ENCODE data around the gene EXOG.

Gene EXOG

DNA sequence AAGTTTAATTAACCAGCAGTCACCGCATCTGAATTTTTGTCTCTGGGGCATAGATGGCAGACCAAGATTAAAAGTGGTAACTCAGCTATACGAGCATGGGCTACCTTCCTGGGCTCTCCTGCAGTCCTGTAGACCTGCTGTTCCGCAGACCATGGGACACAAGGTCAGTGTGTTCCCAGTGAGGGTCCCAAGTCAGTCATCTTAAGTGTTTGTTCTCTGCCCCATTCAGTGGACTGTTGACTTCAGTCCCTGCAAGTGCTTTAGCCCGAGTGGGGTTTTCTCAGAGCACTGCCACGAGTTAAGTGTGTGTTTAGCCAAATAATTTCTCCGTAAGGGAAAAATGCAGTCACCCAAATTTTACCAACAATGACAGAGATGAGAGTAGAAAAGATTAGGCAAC lies 4.9 kb upstream of the EXOG start:
- DNase-seq: no peak
- in situ Hi-C loops (cut with HindIII; ENCODE audit: low pct_ligation_motif_present, low pct_unique_long_range_greater_than_20kb, low sequenced_read_pairs): no loop called here

DNA sequence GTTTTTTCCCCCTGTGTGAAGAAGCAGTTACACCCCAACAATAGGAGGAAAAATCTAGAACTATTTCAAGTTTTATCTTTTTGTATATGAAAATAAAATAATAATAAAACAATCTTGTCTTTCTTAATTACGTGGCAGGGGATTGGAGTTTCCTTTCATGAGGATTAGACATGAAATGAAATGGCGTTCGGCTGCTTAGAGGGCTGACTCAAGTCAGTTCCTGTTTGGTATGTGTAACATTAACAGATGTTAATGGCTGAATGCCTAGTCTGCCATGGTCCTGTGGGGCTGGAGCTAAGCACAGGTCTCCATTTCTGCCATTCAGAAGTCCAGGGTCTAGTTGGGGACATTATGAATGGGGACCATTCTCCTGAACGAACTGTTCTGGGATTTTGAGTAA lies 3.1 kb upstream of the EXOG start:
- in situ Hi-C loops (cut with HindIII; ENCODE audit: low pct_ligation_motif_present, low pct_unique_long_range_greater_than_20kb, low sequenced_read_pairs): no loop called here
- peak; percentile 12 for DNase-seq

DNA sequence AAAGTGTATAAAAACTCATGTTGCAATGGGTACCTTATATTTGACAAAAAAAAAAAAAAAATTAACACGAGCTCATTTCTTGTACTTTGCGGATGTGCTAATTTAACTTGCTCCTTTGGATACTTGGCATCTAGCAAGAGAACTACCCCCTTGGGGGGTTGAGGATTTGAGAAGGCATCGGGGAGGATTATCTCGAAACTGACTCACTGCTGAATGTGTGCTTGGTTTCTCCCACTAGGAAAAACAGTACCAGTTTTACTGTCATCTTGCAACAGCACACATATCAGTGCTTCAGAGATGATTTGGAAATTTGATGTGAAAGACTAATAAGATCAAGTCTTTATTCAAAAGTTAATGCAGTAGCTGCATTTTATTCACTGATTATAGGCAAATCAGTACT lies 891 bp downstream of the EXOG start:
- peak; percentile 5 for DNase-seq
- in situ Hi-C loops (cut with HindIII; ENCODE audit: low pct_ligation_motif_present, low pct_unique_long_range_greater_than_20kb, low sequenced_read_pairs): no loop called here

GRCh38 chr3:38500688-38501417 lies 4.7 kb downstream of the EXOG start:
- in situ Hi-C loops (cut with HindIII; ENCODE audit: low pct_ligation_motif_present, low pct_unique_long_range_greater_than_20kb, low sequenced_read_pairs): no loop called here
- no peak for DNase-seq

DNA sequence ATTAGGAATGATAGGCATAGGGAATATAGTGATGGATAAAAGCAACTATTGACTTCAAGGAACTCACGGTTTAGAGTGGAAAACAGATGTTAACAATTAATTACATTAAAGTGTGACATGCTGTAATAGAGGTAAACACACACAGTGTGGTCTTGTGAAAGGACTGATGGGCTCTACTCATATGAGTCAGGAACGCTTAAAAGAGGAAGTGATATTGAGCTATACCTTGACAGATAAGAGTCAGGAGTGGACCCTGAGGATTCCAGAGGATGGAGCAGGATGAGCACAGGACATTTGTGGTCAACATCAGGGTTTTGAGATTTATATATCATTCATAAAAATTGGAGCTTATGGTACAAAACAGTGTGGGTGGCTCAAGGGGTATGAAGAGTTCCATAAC lies 11.0 kb downstream of the EXOG start:
- in situ Hi-C loops (cut with HindIII; ENCODE audit: low pct_ligation_motif_present, low pct_unique_long_range_greater_than_20kb, low sequenced_read_pairs): no loop called here
- no peak for DNase-seq

DNA sequence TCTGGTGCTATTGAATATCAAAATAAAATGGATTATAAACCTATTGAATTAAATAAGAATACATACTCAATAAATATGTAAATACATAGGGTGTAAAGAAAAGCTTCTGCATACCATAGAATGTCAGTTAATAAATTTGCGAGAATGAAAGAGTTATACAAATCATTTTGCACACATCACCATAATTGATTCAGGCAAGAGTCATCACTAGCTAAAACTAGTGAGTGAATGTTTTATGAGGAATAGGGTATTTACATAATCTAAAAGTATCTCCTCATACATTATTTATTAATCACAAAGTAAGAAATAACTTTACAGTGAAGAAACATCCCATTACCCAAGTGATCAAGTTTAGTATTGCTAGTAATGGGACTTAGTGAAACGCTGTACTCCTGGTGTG lies 13.6 kb downstream of the EXOG start:
- DNase-seq: no peak
- in situ Hi-C loops (cut with HindIII; ENCODE audit: low pct_ligation_motif_present, low pct_unique_long_range_greater_than_20kb, low sequenced_read_pairs): no loop called here

DNA sequence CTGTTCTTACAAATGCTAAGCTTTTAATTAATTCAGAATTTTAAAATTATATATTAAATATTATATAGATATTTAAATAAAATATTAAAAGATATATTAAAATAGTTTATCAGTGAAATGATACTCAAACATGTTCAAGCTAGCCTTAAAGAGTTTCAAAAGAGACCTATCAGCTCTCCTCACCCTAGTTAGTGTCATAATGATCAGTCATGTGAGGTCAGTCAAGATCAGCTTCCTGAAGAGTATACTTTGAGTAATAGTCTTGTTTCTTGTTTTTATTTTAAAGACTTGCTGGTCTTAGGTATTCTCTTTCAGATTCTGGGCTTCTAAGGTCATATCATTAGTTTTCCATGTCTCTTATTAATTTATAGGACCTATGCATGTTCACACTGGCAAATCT lies 14.5 kb downstream of the EXOG start:
- DNase-seq: no peak
- in situ Hi-C loops (cut with HindIII; ENCODE audit: low pct_ligation_motif_present, low pct_unique_long_range_greater_than_20kb, low sequenced_read_pairs): no loop called here

DNA sequence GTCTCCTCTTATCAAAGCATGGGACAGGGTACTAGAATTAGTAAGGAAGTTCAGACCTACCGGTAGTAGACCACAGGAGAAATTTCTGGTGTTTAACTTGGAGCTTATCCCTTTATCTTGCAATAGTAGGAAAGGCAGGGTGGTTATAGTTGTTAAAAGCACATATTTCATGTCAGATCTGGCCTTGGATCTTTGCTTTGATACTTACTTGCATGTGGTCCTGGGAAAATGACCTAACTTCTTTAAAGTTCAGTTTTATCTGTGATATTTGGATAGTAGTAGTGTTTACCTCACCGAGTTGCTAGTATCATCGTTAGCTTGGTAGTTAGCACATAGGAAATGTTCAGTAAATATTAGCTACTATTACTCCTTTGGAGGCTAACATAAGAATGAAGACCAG lies 15.4 kb downstream of the EXOG start:
- in situ Hi-C loops (cut with HindIII; ENCODE audit: low pct_ligation_motif_present, low pct_unique_long_range_greater_than_20kb, low sequenced_read_pairs): no loop called here
- DNase-seq: no peak

DNA sequence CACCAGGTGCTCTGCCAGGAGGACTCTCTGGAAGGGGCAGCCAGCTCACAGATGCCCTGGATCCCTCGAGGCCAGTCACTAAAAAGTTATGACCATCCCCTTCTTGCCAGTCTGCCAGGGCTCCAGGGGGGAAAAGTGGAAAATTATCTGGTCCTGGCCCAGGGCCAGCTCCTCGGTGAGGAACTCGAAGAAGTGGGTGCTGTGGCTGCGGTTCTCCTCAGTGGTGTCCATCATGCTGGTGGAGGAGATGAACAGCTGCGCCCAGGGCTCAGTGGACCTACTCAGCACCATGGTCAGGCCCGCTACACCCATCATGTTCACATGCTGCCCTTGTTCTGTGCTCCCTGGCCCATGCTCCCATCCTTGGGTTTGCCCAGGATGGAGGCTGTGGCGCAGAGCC lies 19.2 kb downstream of the EXOG start:
- in situ Hi-C loops (cut with HindIII; ENCODE audit: low pct_ligation_motif_present, low pct_unique_long_range_greater_than_20kb, low sequenced_read_pairs): no loop called here
- DNase-seq: no peak

- in situ Hi-C loops (cut with HindIII; ENCODE audit: low pct_ligation_motif_present, low pct_unique_long_range_greater_than_20kb, low sequenced_read_pairs): no loop called here
- no peak for DNase-seq
Measured at GRCh38 chr3:38516669-38517068, 20.5 kb downstream of the EXOG start.

GRCh38 chr3:38519000-38519399 lies 22.9 kb downstream of the EXOG start:
- in situ Hi-C loops (cut with HindIII; ENCODE audit: low pct_ligation_motif_present, low pct_unique_long_range_greater_than_20kb, low sequenced_read_pairs): no loop called here
- no peak for DNase-seq

DNA sequence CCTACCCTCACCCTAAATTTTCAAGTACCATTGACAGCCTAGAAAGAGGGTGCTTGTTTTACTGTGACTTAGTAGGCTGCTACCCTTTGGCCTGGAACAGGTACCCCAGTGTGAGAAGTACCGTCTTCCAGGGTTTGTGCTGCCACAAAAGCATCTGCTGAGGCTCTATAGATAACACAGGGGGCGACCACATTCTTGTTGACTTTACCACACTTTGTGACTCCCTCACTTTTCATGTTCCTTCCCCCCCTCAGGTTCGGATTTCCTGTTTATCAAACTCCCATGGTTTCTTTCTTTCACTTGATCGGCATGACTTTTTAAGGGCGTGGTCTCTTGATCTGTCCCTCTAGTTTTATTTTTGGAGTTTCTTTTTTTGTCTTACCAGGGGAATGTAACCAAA lies 23.5 kb downstream of the EXOG start:
- in situ Hi-C loops (cut with HindIII; ENCODE audit: low pct_ligation_motif_present, low pct_unique_long_range_greater_than_20kb, low sequenced_read_pairs): no loop called here
- DNase-seq: no peak

DNA sequence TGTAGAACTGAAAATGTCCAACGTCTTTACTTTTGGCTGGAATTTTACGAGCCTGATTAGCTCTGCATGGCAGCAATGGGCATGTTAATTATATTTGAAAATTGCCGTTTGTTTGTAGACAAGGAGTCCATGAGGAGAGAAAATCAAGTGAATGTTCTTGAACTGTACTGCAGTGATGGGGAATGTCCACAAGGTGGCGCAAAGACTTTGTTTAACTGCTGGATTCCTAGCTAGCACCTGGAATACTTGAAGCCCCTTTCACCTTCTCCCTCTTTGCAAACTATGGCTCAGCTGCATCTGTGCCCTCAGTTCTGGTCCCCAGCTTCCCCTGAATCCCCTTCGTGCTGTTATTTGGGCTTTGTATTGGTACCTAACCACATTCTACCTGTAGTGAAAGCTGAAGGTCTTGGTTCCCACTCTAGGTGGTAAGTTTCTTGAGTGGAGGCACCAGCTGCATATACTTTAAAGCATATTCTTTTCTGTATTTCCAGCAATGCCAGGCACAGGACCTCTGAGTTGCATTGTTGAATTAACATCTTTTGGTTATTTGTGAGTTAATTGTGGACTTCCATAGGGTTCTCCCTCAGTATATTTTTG lies 25.3 kb downstream of the EXOG start:
- in situ Hi-C loops (cut with HindIII; ENCODE audit: low pct_ligation_motif_present, low pct_unique_long_range_greater_than_20kb, low sequenced_read_pairs): no loop called here
- peak; percentile 64 for DNase-seq

DNA sequence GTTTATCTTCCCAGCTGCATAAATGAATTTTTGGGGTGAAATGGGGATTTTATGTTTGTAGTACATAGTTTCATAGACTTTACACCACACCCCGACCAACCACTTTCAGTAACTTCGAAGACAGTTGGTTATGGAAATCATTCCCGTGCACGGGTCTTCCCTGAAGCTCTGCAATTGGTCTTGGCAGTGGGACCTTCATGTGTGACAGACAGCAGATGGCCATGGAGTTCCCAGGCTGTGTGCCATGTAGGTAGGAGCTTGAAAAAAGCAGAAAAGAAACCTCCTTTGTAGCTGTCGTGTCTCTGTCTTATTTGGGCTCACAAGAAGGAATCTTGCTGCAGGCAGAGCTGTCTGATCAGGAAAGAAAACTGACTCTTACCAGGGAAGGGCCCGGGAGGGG lies 25.9 kb downstream of the EXOG start:
- no peak for DNase-seq
- in situ Hi-C loops (cut with HindIII; ENCODE audit: low pct_ligation_motif_present, low pct_unique_long_range_greater_than_20kb, low sequenced_read_pairs): no loop called here

GRCh38 chr3:38524141-38524739 lies 28.1 kb downstream of the EXOG start:
- in situ Hi-C loops (cut with HindIII; ENCODE audit: low pct_ligation_motif_present, low pct_unique_long_range_greater_than_20kb, low sequenced_read_pairs): no loop called here
- DNase-seq: no peak

DNA sequence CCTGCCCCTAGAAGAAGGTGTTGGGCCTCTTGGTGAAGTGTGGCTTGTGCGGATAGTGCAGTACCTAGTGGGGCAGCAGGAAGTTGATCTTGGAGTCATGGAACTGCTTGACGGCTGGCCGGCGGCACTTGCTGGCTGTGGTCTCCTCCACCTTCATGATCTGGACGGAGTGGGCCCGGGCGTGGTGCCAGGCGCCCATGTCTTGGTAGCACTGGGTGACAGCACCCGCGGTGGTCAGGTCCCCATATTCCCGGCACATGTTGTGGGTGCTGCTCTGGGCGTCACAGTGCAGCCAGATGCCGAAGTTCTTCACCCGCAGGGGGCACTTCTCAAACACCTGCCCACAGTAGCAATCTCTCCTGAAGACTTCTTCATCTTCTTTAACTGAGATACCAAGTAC lies 30.7 kb downstream of the EXOG start:
- in situ Hi-C loops (cut with HindIII; ENCODE audit: low pct_ligation_motif_present, low pct_unique_long_range_greater_than_20kb, low sequenced_read_pairs): no loop called here
- no peak for DNase-seq

DNA sequence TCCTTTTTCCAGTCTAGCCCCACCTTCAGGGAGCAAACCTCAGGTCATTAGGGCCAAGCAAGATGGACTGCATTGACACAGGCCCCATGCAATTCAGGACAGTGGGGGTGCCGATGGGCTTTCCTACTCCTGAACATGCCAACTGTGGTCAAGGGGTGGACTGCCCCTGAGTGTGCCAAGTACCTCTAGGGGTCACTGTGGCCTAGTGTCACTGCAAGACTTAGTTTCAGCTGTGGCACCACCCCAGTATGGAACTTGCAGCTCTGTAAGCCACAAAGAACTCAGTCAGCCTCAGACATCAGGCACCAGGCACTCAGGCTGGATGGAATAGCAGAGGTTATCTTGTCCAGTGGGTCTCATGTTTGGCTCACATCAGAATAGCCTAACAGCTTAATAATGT lies 32.3 kb downstream of the EXOG start:
- in situ Hi-C loops (cut with HindIII; ENCODE audit: low pct_ligation_motif_present, low pct_unique_long_range_greater_than_20kb, low sequenced_read_pairs): no loop called here

DNA sequence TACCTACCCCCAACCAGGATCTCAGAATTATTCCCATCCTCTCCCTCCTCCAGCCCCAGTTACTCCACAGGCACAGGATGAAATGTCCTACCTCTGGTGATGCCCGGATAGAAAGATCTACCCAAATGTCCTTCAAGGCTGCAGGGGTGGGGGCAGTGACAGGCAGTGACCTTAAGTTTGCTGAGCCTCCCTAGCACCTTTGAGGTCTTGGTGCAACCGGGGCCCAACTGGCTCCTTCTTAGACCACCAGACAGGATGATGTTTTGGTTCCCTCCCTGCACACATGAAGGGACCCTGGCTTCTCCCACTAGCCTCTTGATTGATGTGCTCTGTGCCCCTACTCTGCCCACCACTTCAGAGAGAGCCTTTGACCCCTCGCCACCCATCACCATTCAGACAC lies 36.4 kb downstream of the EXOG start:
- in situ Hi-C loops (cut with HindIII; ENCODE audit: low pct_ligation_motif_present, low pct_unique_long_range_greater_than_20kb, low sequenced_read_pairs): no loop called here
- DNase-seq: no peak

More for the DNA sequence above, 32.3 kb downstream of the EXOG start:
- DNase-seq: peak; percentile 1

GRCh38 chr3:38533285-38533976 lies 37.3 kb downstream of the EXOG start:
- in situ Hi-C loops (cut with HindIII; ENCODE audit: low pct_ligation_motif_present, low pct_unique_long_range_greater_than_20kb, low sequenced_read_pairs): no loop called here

DNA sequence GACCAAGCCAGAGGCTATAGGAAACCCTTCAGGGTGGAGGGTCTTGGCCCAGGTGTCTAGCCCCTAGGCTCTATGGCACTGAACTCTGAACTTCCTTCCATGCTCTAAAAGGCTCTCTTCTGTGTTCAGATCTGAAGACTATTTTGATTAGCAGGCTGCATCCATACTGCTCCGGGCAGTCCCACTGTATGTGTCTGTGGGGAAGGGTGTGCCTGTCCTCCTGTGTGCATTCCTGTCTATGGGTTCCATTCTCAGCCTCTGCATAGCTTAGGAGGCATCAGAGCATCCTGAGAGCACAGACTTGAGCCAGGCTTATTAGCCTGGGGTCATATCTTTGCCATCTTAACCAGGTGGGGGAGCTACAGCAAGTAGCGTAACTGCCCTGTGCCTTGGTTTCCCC lies 38.0 kb downstream of the EXOG start:
- DNase-seq: no peak
- in situ Hi-C loops (cut with HindIII; ENCODE audit: low pct_ligation_motif_present, low pct_unique_long_range_greater_than_20kb, low sequenced_read_pairs): no loop called here

More at GRCh38 chr3:38533285-38533976, 37.3 kb downstream of the EXOG start:
- DNase-seq: no peak

Data from ACHN (cell line).